ENCODE measurements around the gene TMEM51. TPM values are rescaled to one million over a fixed set of nuclear protein-coding genes. Genes with fewer than 3 reads are reported as not detected.

TMEM51 gene
- total RNA-seq, 5 donors from 2014 or later (not counting 1 experiment from before 2014, with no cell fraction given): 0.23 to 0.26 TPM; not detected in 3

DNA sequence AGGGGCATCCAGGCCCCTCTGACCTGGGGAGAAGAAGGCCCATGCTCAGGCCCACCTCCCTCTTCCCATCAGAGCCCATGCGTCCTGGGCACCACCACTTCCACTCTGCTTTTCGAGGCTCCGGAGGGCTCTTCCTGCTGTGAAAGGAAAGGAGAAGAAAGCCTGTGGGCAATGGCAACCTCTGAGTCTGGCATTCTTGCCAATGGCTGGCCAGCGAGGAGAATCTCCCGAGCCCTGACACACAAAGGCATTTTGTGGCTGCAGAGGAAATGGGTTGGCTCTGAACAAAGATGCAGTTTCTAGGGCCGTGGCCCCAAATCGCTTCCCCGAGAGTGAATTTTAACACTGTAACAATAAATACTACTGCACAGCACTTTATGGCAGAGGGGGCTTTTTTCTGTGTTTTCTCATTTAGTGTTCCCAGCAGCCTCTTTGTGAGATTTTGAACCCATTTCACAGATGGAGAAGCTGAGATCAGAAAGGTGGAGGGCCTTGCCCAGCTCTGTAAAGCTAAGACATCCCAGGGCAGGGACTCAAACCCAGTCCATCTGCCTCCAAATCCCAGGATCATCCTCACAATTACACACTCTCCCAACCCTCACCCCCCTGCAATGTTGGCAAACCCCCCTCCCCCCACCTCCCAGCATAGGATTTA lies 35.7 kb upstream of the TMEM51 start:
- H3K4me3 ChIP-seq (ENCODE audit: control insufficient read depth in 1 of 2, extremely low read depth in 1 of 2, low read length in 1 of 2): no peak overlapping the region
- H3K9me3 ChIP-seq: no peaks in the 10 kb centered on the region
- H3K36me3 ChIP-seq (ENCODE audit: control insufficient read depth in 2 of 2, extremely low read depth in 1 of 2, insufficient read depth in 1 of 2, low read length in 1 of 2): no peaks in the 10 kb centered on the region
- Mint-ChIP-seq H3K27ac (no peak overlapping the region), H3K4me1 (no peaks in the 10 kb centered on the region), H3K4me3 (no peak overlapping the region), H3K9me3 (no peaks in the 10 kb centered on the region), H3K36me3 (no peaks in the 10 kb centered on the region), H3K27me3 (peaks cover 4 to 23% of the 10 kb centered on the region in 2 donors)
- H3K4me1 ChIP-seq (ENCODE audit: control insufficient read depth in 1 of 2, extremely low read depth in 1 of 2, insufficient read depth in 2 of 2, low read length in 2 of 2): no peaks in the 10 kb centered on the region
- WGBS (ENCODE audit: insufficient coverage): 72% methylated on average over 4 of the region's 8 CpGs
- ChIA-PET POLR2A (no interaction called here), CTCF (no interaction called here)
- no peak overlapping the region for H3K27ac ChIP-seq (ENCODE audit: low read length)
- no peak for DNase-seq
- no peak for ATAC-seq (replicated peaks in 1 of 4)
- H3K27me3 ChIP-seq (replicated peaks in 1 of 2; ENCODE audit: control insufficient read depth in 2 of 2, extremely low read depth in 1 of 2, insufficient read depth in 2 of 2, low read length in 1 of 2): peaks cover 0 to 33% of the 10 kb centered on the region in 2 experiments

DNA sequence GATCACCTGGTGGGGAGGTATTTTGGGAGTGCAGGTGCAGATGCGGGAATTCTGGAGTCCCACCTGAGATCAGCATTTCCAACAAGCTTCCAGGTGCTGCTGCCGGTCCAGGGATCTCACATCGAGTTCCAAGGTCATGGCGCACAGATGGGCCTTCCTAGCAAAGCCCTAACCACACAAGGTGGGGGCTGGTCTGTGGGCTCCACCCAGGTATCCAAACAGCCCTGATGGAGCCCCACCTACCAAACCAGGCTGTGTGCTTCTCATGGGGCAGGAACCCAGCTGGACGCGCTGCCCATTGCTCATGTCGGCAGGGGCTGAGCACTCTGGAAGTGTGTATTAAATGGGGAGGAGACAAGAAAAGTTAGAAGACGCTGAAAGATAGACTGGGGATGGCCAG lies 35.0 kb upstream of the TMEM51 start:
- Mint-ChIP-seq H3K4me1 (no peaks in the 10 kb centered on the region), H3K27me3 (peaks cover 4 to 23% of the 10 kb centered on the region in 2 donors), H3K9me3 (no peaks in the 10 kb centered on the region), H3K27ac (no peak overlapping the region), H3K4me3 (no peak overlapping the region), H3K36me3 (no peaks in the 10 kb centered on the region)
- ChIA-PET CTCF (no interaction called here), POLR2A (no interaction called here)
- H3K36me3 ChIP-seq (ENCODE audit: control insufficient read depth in 2 of 2, extremely low read depth in 1 of 2, insufficient read depth in 1 of 2, low read length in 1 of 2): no peaks in the 10 kb centered on the region
- no peak for ATAC-seq (replicated peaks in 1 of 4)
- no peaks in the 10 kb centered on the region for H3K9me3 ChIP-seq
- no peak overlapping the region for H3K27ac ChIP-seq (ENCODE audit: low read length)
- WGBS (ENCODE audit: insufficient coverage): 88% methylated on average over 6 of the region's 8 CpGs
- H3K27me3 ChIP-seq (replicated peaks in 1 of 2; ENCODE audit: control insufficient read depth in 2 of 2, extremely low read depth in 1 of 2, insufficient read depth in 2 of 2, low read length in 1 of 2): peaks cover 0 to 35% of the 10 kb centered on the region in 2 experiments
- no peaks in the 10 kb centered on the region for H3K4me1 ChIP-seq (ENCODE audit: control insufficient read depth in 1 of 2, extremely low read depth in 1 of 2, insufficient read depth in 2 of 2, low read length in 2 of 2)
- no peak for DNase-seq
- no peak overlapping the region for H3K4me3 ChIP-seq (ENCODE audit: control insufficient read depth in 1 of 2, extremely low read depth in 1 of 2, low read length in 1 of 2)

DNA sequence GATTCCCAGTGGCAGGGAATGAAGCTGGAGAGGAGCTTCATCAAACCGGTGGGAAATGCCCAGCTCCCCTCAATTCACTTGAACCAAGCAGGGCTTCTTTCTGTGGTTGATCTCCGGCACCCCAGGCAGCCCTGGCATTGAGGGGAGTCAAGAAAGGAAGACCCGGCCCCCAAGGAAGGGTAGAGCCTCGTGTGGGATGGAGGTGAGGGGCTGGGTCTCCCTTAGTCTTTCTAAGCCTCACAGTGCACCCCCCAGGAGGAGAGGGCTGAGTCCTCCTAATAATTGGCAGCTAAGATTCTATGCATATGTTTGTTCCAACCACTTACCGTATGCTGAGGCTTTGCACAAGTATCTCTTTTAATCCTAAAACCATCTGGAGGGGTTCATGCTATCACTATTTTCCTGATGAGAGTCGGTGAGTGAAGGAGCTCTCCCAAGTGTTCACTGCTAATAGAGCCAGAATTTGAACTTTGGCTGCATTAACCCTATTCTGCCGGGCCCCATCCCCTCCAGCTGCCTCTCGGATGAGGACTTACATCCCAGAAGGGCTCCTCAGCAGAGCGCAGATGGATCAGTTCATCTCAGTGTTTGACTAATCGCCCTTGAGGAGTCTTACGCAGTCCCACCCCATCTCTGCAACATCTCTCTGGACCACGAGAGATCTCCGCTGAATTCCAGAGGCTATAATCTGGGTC lies 33.1 kb upstream of the TMEM51 start:
- Histone ChIP-seq H3K36me3 (ENCODE audit: control insufficient read depth in 2 of 2, extremely low read depth in 1 of 2, insufficient read depth in 1 of 2, low read length in 1 of 2) (no peaks in the 10 kb centered on the region), H3K27me3 (replicated peaks in 1 of 2; ENCODE audit: control insufficient read depth in 2 of 2, extremely low read depth in 1 of 2, insufficient read depth in 2 of 2, low read length in 1 of 2) (peaks cover 0 to 31% of the 10 kb centered on the region in 2 experiments), H3K27ac (ENCODE audit: low read length) (no peak overlapping the region), H3K9me3 (no peaks in the 10 kb centered on the region), H3K4me1 (ENCODE audit: control insufficient read depth in 1 of 2, extremely low read depth in 1 of 2, insufficient read depth in 2 of 2, low read length in 2 of 2) (no peaks in the 10 kb centered on the region), H3K4me3 (ENCODE audit: control insufficient read depth in 1 of 2, extremely low read depth in 1 of 2, low read length in 1 of 2) (no peak overlapping the region)
- no peaks in the 10 kb centered on the region for H3K4me1 Mint-ChIP-seq
- ATAC-seq (replicated peaks in 1 of 4) (no peak), DNase-seq (no peak)
- WGBS (ENCODE audit: insufficient coverage): 83% methylated on average over 6 of the region's 13 CpGs
- POLR2A ChIA-PET: no interaction called here
- H3K36me3 Mint-ChIP-seq: no peaks in the 10 kb centered on the region
- CTCF ChIA-PET: no interaction called here
- H3K9me3 Mint-ChIP-seq: no peaks in the 10 kb centered on the region
- no peak overlapping the region for H3K27ac Mint-ChIP-seq
- peaks cover 0 to 17% of the 10 kb centered on the region in 2 donors for H3K27me3 Mint-ChIP-seq
- no peak overlapping the region for H3K4me3 Mint-ChIP-seq

DNA sequence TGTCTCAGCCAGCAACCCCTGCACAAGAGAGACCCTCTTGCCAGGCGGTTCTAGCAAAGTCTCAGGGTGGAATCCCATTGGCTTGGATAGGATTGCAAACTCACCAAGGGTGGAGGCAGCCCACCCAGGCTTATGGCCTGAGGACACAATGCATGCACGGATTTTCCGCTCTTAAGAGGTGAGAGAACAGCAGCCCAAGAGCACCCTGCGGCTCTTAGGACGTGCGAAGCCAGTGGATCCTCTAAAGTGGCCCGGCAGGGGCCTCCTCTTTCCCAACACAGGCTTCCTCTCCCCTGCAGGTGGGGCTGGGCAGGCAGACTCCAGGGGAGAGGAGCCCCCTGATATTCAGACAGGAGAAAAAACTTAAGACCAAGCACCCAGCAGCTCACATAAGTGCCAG lies 31.2 kb upstream of the TMEM51 start:
- ChIA-PET CTCF (no interaction called here), POLR2A (no interaction called here)
- Mint-ChIP-seq H3K9me3 (no peaks in the 10 kb centered on the region), H3K27me3 (peaks cover 0 to 12% of the 10 kb centered on the region in 2 donors), H3K4me1 (no peaks in the 10 kb centered on the region), H3K36me3 (no peaks in the 10 kb centered on the region), H3K27ac (no peak overlapping the region), H3K4me3 (no peak overlapping the region)
- no peaks in the 10 kb centered on the region for H3K36me3 ChIP-seq (ENCODE audit: control insufficient read depth in 2 of 2, extremely low read depth in 1 of 2, insufficient read depth in 1 of 2, low read length in 1 of 2)
- H3K27me3 ChIP-seq (replicated peaks in 1 of 2; ENCODE audit: control insufficient read depth in 2 of 2, extremely low read depth in 1 of 2, insufficient read depth in 2 of 2, low read length in 1 of 2): peaks cover 0 to 31% of the 10 kb centered on the region in 2 experiments
- ATAC-seq (replicated peaks in 1 of 4) (no peak), DNase-seq (no peak)
- no peak overlapping the region for H3K4me3 ChIP-seq (ENCODE audit: control insufficient read depth in 1 of 2, extremely low read depth in 1 of 2, low read length in 1 of 2)
- 96% methylated on average over 5 of the region's 7 CpGs for WGBS (ENCODE audit: insufficient coverage)
- H3K27ac ChIP-seq (ENCODE audit: low read length): no peak overlapping the region
- H3K4me1 ChIP-seq (ENCODE audit: control insufficient read depth in 1 of 2, extremely low read depth in 1 of 2, insufficient read depth in 2 of 2, low read length in 2 of 2): no peaks in the 10 kb centered on the region
- H3K9me3 ChIP-seq: no peaks in the 10 kb centered on the region

DNA sequence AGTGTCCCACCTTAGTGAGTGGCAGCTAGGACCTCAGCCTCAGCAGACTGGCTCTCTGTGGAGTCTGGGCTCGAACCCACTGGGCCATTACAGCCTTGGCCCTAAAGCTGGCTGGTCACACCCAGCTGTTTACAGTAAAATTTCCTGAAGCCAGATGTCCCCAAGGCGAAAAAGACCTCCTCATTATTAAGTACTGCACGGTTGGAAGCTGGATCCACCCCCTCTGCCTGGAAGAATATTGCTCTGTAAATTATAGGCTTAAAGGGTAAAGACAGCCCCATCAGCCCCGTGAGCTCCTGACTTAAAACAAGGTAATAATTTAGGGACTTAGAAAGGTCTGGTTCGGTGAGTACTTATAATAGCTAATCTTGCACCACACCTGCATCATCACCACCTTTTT lies 30.3 kb upstream of the TMEM51 start:
- no peaks in the 10 kb centered on the region for H3K36me3 ChIP-seq (ENCODE audit: control insufficient read depth in 2 of 2, extremely low read depth in 1 of 2, insufficient read depth in 1 of 2, low read length in 1 of 2)
- Mint-ChIP-seq H3K9me3 (no peaks in the 10 kb centered on the region), H3K4me3 (no peak overlapping the region), H3K27ac (no peak overlapping the region), H3K27me3 (peaks cover 0 to 11% of the 10 kb centered on the region in 2 donors), H3K36me3 (no peaks in the 10 kb centered on the region), H3K4me1 (no peaks in the 10 kb centered on the region)
- no peak overlapping the region for H3K4me3 ChIP-seq (ENCODE audit: control insufficient read depth in 1 of 2, extremely low read depth in 1 of 2, low read length in 1 of 2)
- peaks cover 0 to 26% of the 10 kb centered on the region in 2 experiments for H3K27me3 ChIP-seq (replicated peaks in 1 of 2; ENCODE audit: control insufficient read depth in 2 of 2, extremely low read depth in 1 of 2, insufficient read depth in 2 of 2, low read length in 1 of 2)
- ATAC-seq (replicated peaks in 1 of 4) (no peak), DNase-seq (no peak)
- CTCF ChIA-PET: no interaction called here
- 38% methylated on average over 1 of the region's 5 CpGs for WGBS (ENCODE audit: insufficient coverage)
- POLR2A ChIA-PET: no interaction called here
- no peaks in the 10 kb centered on the region for H3K9me3 ChIP-seq
- H3K27ac ChIP-seq (ENCODE audit: low read length): no peak overlapping the region
- no peaks in the 10 kb centered on the region for H3K4me1 ChIP-seq (ENCODE audit: control insufficient read depth in 1 of 2, extremely low read depth in 1 of 2, insufficient read depth in 2 of 2, low read length in 2 of 2)

DNA sequence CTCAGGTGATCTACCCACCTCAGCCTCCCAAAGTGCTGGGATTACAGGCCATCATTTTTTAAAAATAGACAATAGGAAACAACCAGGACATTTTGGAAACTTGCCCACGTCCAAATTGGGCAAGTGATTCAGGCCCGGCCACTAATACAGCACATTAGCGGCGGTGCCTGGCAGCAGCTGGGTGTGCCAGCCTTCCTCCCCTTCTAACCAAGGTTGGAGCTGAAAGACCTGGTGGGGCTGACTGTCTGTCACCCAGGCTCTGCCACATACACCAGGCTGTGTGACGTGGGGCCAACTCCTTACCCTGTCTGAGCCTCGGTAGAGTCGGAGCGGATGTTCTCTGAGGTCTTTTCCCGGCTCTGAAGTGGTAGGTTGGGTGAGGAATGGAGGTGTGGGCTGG lies 29.6 kb upstream of the TMEM51 start:
- no peaks in the 10 kb centered on the region for H3K36me3 Mint-ChIP-seq
- no peak overlapping the region for H3K4me3 Mint-ChIP-seq
- H3K4me1 ChIP-seq (ENCODE audit: control insufficient read depth in 1 of 2, extremely low read depth in 1 of 2, insufficient read depth in 2 of 2, low read length in 2 of 2): no peaks in the 10 kb centered on the region
- no peak overlapping the region for H3K27ac Mint-ChIP-seq
- DNase-seq (no peak), ATAC-seq (replicated peaks in 1 of 4) (no peak)
- no peak overlapping the region for H3K4me3 ChIP-seq (ENCODE audit: control insufficient read depth in 1 of 2, extremely low read depth in 1 of 2, low read length in 1 of 2)
- H3K9me3 Mint-ChIP-seq: no peaks in the 10 kb centered on the region
- H3K36me3 ChIP-seq (ENCODE audit: control insufficient read depth in 2 of 2, extremely low read depth in 1 of 2, insufficient read depth in 1 of 2, low read length in 1 of 2): no peaks in the 10 kb centered on the region
- H3K4me1 Mint-ChIP-seq: no peaks in the 10 kb centered on the region
- ChIA-PET POLR2A (no interaction called here), CTCF (no interaction called here)
- H3K27ac ChIP-seq (ENCODE audit: low read length): no peak overlapping the region
- 83% methylated on average over 4 of the region's 9 CpGs for WGBS (ENCODE audit: insufficient coverage)
- H3K27me3 Mint-ChIP-seq: peaks cover 0 to 5% of the 10 kb centered on the region in 2 donors
- no peaks in the 10 kb centered on the region for H3K9me3 ChIP-seq
- peaks cover 0 to 24% of the 10 kb centered on the region in 2 experiments for H3K27me3 ChIP-seq (replicated peaks in 1 of 2; ENCODE audit: control insufficient read depth in 2 of 2, extremely low read depth in 1 of 2, insufficient read depth in 2 of 2, low read length in 1 of 2)

Data from T-cell (primary cell).